Parietal lobe (tissue), 1 donor: ENCODE data around the gene YJU2. TPM values are rescaled to one million over a fixed set of nuclear protein-coding genes. Genes with fewer than 3 reads are reported as not detected.

Experiments used
- total RNA-seq: library from RNA; depleted of rRNA; stranded (reverse); fragments of >200 nt; gene quantifications from one replicate; pipeline ENCODE4 v1.2.3, GENCODE V29; 2014

The YJU2 gene
- total RNA-seq = 19.1 TPM

GRCh38 chr19:4246767-4247593, at the start of gene YJU2:
Gene YJU2, plus strand, starts transcription at chr19:4247080. Its CDS starts 67 bp downstream, at chr19:4247147.

GRCh38 chr19:4229179-4229931, 17.5 kb upstream of the YJU2 start, which contains the start of gene EBI3:
Gene EBI3, plus strand, starts transcription at chr19:4229523. Its CDS starts 28 bp downstream, at chr19:4229551.

GRCh38 chr19:4278419-4279266, 31.8 kb downstream of the YJU2 start, which contains the start of gene SHD:
Gene SHD, plus strand, starts transcription at chr19:4279266. Its CDS starts 798 bp downstream, at chr19:4280064.

GRCh38 chr19:4302243-4302640, 55.4 kb downstream of the YJU2 start, which contains the start of gene TMIGD2:
Gene TMIGD2, minus strand, starts transcription at chr19:4302389. Its CDS starts 4 bp downstream, at chr19:4302385.

GRCh38 chr19:4304538-4305256, 57.8 kb downstream of the YJU2 start, which contains the start of gene FSD1:
Gene FSD1, plus strand, starts transcription at chr19:4304598. Its CDS starts 149 bp downstream, at chr19:4304747.

Other genes starting within 250 kb of the YJU2 start
- 29.7 TPM for gene PIAS4, start 239.3 kb upstream of the YJU2 start, total RNA-seq
- 3.4 TPM for gene ZBTB7A, start 180.2 kb upstream of the YJU2 start, total RNA-seq
- 65.1 TPM for gene MAP2K2, start 123.0 kb upstream of the YJU2 start, total RNA-seq
- not detected for gene CREB3L3, start 93.4 kb upstream of the YJU2 start, total RNA-seq
- gene SIRT6, start 64.5 kb upstream of the YJU2 start, total RNA-seq = 13.1 TPM
- 14.7 TPM for gene ANKRD24, start 64.4 kb upstream of the YJU2 start, total RNA-seq
- gene EBI3, start 17.6 kb upstream of the YJU2 start, total RNA-seq = not detected
- gene SHD, start 32.2 kb downstream of the YJU2 start, total RNA-seq = 2.5 TPM
- gene TMIGD2, start 55.3 kb downstream of the YJU2 start, total RNA-seq = 0.31 TPM
- gene FSD1, start 57.5 kb downstream of the YJU2 start, total RNA-seq = 53.2 TPM
- 1.3 TPM for gene STAP2, start 91.7 kb downstream of the YJU2 start, total RNA-seq
- gene MPND, start 96.5 kb downstream of the YJU2 start, total RNA-seq = 16.6 TPM
- gene SH3GL1, start 153.5 kb downstream of the YJU2 start, total RNA-seq = 22.8 TPM
- 8.5 TPM for gene CHAF1A, start 155.6 kb downstream of the YJU2 start, total RNA-seq
- 52.6 TPM for gene UBXN6, start 210.7 kb downstream of the YJU2 start, total RNA-seq
- 44.1 TPM for gene HDGFL2, start 225.2 kb downstream of the YJU2 start, total RNA-seq